ENCODE measurements around the gene SLC28A1.

The SLC28A1 gene

GRCh38 chr15:84886211-84886983, 1.9 kb downstream of the SLC28A1 start:
- ATAC-seq = no peak
- DNase-seq = no peak

GRCh38 chr15:84886984-84887299, 2.5 kb downstream of the SLC28A1 start:
- DNase-seq (no peak), ATAC-seq (no peak)

DNA sequence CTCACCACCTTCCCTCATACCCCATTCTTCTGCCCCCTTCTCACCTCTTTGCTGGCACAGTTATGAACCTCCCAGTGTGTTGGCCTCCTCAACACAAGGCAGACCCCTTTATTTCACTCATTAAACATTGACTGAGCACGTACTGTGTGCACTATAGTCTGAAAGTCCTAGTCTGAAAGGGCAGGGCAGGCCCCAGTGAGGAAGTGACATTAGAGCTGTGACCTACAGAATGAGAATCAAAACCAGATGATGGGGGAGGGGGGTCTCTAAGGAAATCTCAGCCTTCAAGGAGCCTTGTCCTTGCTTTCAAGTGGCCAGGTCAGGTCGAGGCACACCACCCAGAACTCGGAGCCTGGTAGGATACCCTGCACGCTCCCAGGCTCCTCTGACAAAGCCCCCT, 3.5 kb downstream of the SLC28A1 start:
- DNase-seq (no peak), ATAC-seq (no peak)

DNA sequence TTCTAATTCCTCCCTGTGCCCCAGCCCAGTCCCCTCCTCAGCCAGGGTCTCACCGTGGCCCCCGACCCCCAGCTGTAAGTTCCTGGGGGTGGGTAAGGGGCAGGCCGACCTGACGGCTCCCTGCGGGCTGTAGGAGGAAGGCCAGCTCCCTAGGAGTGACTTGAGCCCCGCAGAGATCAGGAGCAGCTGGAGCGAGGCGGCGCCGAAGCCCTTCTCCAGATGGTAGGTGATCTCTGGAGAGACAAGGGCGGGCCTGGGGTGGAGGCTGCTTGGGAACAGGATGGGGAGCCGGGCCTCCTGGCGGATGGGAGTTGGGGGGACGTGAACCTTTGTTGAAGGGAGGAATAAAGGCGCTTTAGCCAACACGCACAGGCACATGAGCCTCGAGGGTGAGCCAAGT, 4.2 kb downstream of the SLC28A1 start:
- ATAC-seq (no peak), DNase-seq (no peak)

DNA sequence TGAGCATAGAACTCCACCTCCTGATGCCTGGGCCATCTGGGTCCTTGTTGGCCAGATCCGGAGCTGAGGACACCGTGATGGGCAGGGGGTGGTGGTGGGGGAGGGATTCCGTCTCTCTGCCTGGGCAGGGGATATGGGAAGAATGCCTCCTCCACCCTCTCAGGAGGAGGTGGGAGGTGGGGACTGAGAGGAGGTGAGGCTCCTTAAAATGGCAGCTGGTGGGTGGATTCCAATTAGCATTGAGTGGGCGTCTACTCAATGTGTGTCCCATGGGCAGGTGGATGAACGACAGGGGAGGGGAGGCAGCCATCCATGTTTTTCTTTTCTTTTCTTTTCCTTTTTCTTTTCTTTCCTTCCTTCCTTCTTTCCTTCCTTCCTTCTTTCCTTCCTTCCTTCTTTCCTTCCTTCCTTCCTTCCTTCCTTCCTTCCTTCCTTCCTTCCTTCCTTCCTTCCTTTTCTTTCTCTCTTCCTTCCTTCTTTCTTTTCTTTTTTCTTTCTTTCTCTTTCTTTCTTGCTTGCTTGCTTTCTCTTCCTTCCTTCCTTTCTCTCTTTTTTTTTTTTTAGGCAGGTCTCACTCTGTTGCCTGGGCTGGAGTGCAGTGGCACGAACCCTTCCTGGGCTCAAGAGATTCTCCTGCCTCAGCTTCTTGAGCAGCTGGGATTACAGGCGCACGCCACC, 5.0 kb downstream of the SLC28A1 start:
- no peak for ATAC-seq
- DNase-seq = no peak

DNA sequence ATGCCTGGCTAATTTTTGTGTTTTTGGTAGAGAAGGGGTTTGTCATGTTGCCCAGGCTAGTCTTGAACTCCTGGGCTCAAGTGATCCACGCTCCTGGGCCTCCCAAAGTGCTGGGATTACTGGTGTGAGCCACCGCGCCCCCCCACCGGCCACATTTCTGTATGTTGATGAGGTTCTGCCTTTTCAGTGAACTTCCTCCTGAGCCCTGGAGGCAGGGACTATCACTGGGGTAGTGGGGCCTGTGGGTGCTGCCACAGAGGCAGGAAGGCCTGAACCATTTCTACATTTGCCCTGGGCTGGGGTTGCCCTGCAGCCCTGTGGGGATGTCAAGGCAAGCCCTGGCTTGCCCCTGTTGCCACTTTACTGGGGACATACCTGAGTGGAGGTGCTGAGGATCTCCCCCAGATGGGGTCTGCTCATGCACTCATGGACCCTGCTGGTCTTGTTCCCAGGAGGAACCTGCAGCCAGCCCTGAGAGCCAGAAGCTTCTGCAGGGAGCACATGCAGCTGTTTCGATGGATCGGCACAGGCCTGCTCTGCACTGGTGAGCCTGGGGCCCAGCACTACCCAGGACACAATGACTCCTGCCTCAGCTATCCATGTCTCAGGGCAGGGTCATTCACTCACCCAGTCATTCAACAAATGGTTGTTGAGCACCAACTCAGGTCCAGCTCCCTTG, 5.7 kb downstream of the SLC28A1 start:
- DNase-seq (no peak), ATAC-seq (no peak)

DNA sequence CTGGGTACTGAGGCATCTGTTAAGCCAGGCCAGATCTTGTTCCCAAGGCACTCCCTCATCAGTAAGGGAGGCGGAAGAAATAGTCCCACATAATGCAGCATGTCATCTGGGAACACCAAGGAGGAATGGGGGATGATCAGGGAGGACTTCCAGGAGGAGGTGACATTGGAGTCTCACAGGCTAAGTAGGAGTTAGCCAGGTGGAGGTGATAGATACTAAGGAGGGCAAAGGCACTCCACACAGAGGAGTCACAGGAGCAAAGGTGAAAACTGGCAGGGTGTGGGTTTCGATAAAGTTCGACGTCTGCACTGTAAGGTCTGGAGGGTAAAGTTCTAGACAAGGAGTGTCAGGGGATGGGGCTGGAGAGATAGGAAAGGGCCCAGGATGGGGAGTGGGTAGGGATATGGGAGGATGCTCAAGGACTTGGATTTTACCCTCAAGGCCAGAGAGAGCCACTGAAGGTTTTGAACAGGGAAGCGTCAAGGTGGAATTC, 6.3 kb downstream of the SLC28A1 start:
- ATAC-seq (no peak), DNase-seq (no peak)

GRCh38 chr15:84891339-84891738, 6.9 kb downstream of the SLC28A1 start:
- ATAC-seq (no peak), DNase-seq (no peak)

DNA sequence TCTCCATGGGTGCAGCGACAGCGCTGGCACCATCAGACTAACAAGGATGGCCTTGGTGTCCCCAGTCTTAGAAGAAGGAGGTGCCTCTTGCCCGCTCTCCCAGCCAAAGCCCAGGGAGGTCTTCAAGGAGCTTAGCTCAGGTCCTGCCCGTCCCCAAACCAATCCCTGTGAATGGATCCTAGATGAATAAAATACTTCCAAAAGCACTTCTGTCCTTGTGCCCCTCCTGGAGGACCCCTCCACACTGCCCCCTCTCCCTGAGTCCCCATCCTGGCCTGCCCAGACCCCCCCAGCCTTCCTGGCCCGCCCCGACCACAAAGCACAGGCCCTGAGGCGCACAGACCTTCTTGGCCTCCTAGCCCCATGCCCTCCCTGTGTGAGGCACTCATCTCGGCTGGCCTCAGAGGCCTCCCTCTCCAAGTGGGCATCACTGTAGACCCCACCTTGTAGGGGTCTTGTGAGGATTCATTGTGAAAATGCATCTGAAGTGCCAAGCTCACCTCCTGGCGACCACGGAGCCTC, 8.4 kb downstream of the SLC28A1 start:
- ATAC-seq (no peak), DNase-seq (no peak)

- no peak for ATAC-seq
- DNase-seq = no peak
Measured at GRCh38 chr15:84893607-84894006, 9.1 kb downstream of the SLC28A1 start.

- DNase-seq (no peak), ATAC-seq (no peak)
Measured at GRCh38 chr15:84894736-84895425, 10.4 kb downstream of the SLC28A1 start.

- no peak for ATAC-seq
- no peak for DNase-seq
Measured at GRCh38 chr15:84898761-84899160, 14.3 kb downstream of the SLC28A1 start.

- no peak for ATAC-seq
Measured at GRCh38 chr15:84899750-84900149, 15.3 kb downstream of the SLC28A1 start.

GRCh38 chr15:84901540-84901939, 17.1 kb downstream of the SLC28A1 start:
- ATAC-seq = no peak

More at GRCh38 chr15:84899750-84900149, 15.3 kb downstream of the SLC28A1 start:
- no peak for DNase-seq

GRCh38 chr15:84903751-84904150, 19.3 kb downstream of the SLC28A1 start:
- no peak for DNase-seq

More at GRCh38 chr15:84901540-84901939, 17.1 kb downstream of the SLC28A1 start:
- DNase-seq = no peak

DNA sequence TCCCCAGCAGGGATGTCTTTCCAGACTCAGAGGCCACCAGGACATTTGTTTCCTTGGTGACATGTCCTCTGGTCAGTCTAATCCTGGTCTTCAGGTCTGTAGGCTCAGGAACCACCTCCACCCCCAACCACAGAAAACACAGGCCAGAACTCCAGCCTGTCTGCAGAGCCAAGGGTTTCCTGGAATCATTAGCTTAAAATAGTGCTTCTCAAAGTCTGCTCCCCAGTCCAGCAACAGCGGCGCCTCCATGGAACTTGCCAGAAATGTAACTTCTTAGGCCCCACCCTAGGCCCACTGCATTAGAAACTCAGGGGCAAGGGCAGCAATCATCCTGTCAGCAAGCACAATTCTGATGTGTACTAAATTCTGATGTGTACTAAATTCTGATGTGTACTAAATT, 20.0 kb downstream of the SLC28A1 start:
- DNase-seq (no peak), ATAC-seq (no peak)

More at GRCh38 chr15:84903751-84904150, 19.3 kb downstream of the SLC28A1 start:
- no peak for ATAC-seq

GRCh38 chr15:84905016-84905916, 20.8 kb downstream of the SLC28A1 start:
- no peak for ATAC-seq
- no peak for DNase-seq

DNA sequence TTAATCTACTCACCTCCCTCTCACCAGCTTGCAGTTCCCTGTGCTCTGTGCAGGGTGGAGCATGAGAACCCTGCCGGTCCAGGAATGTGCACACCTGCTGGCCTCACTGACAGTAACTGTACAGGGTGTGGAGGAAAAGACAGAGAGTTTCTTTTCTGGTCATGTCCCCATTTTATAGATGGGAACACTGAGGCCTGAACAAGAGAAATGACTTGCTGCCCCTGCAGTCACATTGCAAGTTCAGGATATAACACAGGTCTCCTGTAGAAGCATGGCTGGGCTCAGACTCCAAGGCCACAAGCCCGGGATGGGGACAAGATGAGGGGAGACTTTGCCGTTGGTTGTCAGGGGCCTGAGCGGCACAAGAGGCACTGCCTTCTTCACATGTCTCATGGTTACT, 23.3 kb downstream of the SLC28A1 start:
- ATAC-seq = no peak
- no peak for DNase-seq

GRCh38 chr15:84908564-84908963, 24.1 kb downstream of the SLC28A1 start:
- ATAC-seq = no peak
- no peak for DNase-seq

GRCh38 chr15:84909029-84909428, 24.6 kb downstream of the SLC28A1 start:
- DNase-seq = no peak
- no peak for ATAC-seq

GRCh38 chr15:84909782-84910181, 25.3 kb downstream of the SLC28A1 start:
- DNase-seq (no peak), ATAC-seq (no peak)
